Measurements from ENCODE around the gene AP3B1.

- no peak for TF ChIP-seq RELA (CRISPR knock-in tag; IDR thresholded peaks at IDR 0.05; ENCODE audit: borderline replicate concordance)
- no peak for TF ChIP-seq CTCF (IDR thresholded peaks at IDR 0.05)
- TF ChIP-seq FOXJ3 (CRISPR knock-in tag; IDR thresholded peaks at IDR 0.05; ENCODE audit: borderline replicate concordance), result no peak
- no peak for TF ChIP-seq ZNF219 (CRISPR knock-in tag; IDR thresholded peaks at IDR 0.05; ENCODE audit: borderline replicate concordance)
- no peak for TF ChIP-seq ZNF317 (CRISPR knock-in tag; IDR thresholded peaks at IDR 0.05; ENCODE audit: borderline replicate concordance, low read depth)
- TF ChIP-seq USF2 (CRISPR knock-in tag; IDR thresholded peaks at IDR 0.05), result no peak
- no peak for TF ChIP-seq PRRX2 (CRISPR knock-in tag; IDR thresholded peaks at IDR 0.05)
Observed at GRCh38 chr5:78112931-78113330, 181.6 kb downstream of the AP3B1 start.
